Measurements from ENCODE around the gene CFAP210.

- TF ChIP-seq REST (IDR thresholded peaks at IDR 0.05; ENCODE audit: insufficient read depth in 1 of 2, low read depth in 2 of 2, low read length in 2 of 2), result no peak
- TF ChIP-seq TAF1 (IDR thresholded peaks at IDR 0.05; ENCODE audit: borderline replicate concordance, insufficient read depth, low read length), result no peak
- TF ChIP-seq POLR2AphosphoS5 (IDR thresholded peaks at IDR 0.05; ENCODE audit: low read depth, low read length), result no peak
- TF ChIP-seq SIN3A (IDR thresholded peaks at IDR 0.05; ENCODE audit: borderline replicate concordance, insufficient read depth, low read length), result no peak
Measured at GRCh38 chr2:169659320-169659719, 34.9 kb downstream of the CFAP210 start.
